Measurements from ENCODE around the gene ATL3.
"Not testable (repeated sequence)": the region's sequence is repeated elsewhere in the genome, so short reads cannot be mapped to it uniquely, and the experiment has no call there.

ATL3 gene

GRCh38 chr11:63616953-63617352, 54.2 kb downstream of the ATL3 start:
- DNase-seq = no peak

DNA sequence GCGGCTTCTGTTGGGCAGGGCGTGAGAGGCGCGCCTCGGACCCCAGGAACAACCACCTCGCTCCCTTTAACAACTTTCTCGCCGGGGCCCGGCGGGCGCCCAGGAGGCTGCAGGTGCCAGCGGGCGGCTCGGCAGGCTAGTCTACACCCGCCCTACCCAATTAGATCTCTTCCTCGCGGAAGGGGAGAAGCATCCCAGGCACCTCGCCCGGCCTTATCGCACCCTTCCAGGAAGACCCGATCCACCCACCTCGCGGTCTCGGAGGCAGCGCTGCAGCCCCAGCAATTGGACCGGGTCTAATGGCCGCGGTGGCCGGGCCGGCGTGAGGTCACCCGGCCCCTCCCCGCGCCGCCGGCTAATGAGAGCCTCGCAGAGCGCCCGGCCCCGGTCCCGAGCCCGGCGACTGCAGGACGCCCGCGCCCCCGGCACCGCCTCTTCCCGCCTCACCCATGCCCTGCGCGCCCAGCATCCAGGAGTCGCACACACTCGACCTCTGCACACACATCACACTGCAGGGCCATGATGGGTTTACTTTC, 57.0 kb downstream of the ATL3 start, which contains the start of gene PLAAT3:
PLAAT3 (minus strand) TSS at position 298 of the 536 bp plus-strand sequence. CDS start 419 bp downstream, outside the sequence.
- DNase-seq = peak; percentile 84

DNA sequence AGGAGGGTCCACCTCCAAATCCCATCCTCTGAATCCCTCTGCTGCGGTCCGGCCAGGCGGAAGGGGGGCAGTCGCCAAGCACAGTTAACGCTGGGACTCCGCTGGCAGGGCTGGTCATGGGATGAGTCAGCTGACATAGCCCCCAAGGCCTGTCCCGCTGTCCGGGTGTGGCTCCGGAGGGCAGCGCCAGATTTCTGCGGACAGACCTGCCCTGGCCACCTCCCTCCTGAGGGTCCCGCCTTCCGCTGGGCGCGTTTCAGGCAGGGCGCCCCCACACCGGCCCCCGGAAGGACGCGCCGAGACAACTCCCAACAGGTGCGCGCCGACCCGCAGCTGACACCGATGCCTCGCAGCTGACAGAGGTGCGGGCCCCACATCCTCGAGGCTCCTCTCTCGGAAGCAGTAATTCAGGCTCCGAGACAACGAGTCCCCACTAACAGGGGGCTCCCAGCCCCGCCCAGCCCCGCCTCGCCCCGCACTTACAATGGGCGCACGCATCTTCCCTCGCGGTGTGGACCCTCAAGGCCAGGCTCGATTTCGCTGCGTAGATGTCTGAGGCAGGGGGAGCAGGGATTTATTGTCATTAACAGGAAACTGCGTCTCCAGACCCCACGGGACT, 57.5 kb downstream of the ATL3 start:
- DNase-seq = no peak

DNA sequence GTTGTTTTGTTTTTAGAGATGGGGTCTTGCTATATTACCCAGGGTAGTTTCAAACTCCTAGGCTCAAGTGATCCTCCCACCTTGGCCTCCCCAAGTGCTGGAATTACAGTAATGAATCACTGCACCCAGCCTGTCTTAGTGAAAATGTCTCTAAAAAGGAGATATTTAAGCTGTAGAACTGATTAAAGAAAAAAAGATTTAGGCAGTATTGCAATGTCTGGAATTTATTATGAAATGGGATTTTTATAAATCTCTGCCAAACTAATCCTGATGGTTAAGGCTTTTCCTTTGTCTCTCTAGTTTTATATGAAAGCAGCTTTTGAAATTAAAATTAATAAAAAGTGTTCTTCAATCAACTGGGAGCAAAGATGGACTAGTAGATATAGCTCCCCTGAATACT, 59.0 kb downstream of the ATL3 start:
- DNase-seq = no peak

DNA sequence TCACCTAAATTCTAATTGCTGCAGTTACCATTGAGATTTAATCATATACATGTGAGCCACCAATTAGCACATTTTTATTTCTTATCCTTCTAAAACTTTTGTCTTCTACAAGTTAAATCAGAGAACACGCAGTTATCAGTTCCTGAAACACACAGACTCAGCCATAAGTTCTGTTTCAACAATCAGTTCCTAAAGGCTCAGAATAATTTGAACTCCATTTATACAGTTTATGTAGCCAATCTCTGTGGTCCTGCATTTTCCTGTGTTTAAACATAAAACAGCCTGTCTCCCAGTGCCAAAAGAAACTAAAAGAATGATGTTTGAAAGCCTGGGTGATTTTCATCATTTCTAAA, 59.8 kb downstream of the ATL3 start:
- DNase-seq = no peak

- no peak for DNase-seq
These were observed 60.4 kb downstream of the ATL3 start for GRCh38 chr11:63610604-63611394.

- DNase-seq = no peak
These were observed 61.1 kb downstream of the ATL3 start for GRCh38 chr11:63609971-63610580.

DNA sequence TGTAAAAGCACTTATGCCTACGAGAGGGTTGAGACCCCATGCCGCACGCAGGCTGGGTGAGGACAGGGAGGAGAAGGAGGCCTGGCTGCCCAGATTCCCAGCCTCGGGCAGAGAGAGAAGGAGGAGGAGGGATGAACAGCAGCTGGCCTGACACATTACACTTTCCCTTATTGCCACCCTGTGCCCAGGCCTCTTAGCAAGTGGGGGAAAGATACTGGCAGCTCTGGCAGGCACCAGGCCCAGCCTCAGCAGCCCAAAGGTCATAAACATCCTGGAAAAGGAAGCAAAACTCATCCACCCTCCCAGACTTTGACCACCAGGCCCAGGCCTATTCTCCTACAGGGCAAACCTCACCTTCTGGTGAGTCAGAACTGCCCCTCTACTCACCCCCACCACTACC, 61.6 kb downstream of the ATL3 start:
- no peak for DNase-seq

DNA sequence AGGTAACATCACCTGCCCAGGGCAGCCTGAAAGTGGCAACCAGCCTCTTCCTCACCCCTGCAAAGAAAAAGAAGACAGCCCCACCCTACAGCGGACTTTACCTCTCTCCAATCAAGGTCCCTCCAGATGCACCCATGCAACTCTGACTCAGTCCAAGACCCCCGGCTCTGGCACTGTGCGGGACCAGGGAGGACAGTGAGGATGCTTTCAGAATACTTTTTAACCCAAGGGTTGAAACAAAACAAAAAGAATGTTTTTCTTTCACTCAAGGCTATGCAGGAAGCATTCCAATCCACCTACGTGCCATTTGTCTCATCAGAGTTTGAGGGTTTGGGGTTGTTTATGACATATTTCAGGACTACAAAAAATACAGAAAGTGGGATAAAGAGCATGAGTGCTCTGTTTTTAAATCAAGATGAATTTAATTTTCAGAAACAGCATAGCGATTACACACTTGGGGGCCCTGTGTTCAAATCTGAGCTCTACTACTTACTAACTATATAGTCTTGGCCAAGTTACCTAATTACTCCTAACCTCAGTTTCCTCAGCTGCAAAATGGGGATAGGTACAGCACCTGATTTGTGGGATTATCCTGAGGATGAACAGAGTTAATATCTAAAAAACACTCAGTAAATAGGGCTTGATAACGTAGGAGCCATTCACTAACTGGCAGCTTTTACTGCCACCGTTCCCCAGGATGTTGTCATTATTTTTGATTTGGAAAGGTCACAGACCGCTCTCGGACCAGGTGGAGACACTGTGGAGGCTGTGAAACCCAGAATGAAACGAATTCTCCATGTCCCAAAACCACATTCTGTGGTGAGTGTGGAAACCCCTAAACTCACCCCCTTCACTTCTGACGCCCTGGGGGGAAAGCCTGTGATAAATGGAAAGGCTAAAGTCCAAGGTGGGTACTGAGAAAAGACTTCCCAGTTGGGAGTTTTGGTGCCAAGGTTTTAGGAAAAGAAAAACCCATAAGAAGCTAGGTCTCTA, 62.5 kb downstream of the ATL3 start:
- DNase-seq = no peak

- no peak for DNase-seq
These were observed 68.0 kb downstream of the ATL3 start for GRCh38 chr11:63603180-63603518.

DNA sequence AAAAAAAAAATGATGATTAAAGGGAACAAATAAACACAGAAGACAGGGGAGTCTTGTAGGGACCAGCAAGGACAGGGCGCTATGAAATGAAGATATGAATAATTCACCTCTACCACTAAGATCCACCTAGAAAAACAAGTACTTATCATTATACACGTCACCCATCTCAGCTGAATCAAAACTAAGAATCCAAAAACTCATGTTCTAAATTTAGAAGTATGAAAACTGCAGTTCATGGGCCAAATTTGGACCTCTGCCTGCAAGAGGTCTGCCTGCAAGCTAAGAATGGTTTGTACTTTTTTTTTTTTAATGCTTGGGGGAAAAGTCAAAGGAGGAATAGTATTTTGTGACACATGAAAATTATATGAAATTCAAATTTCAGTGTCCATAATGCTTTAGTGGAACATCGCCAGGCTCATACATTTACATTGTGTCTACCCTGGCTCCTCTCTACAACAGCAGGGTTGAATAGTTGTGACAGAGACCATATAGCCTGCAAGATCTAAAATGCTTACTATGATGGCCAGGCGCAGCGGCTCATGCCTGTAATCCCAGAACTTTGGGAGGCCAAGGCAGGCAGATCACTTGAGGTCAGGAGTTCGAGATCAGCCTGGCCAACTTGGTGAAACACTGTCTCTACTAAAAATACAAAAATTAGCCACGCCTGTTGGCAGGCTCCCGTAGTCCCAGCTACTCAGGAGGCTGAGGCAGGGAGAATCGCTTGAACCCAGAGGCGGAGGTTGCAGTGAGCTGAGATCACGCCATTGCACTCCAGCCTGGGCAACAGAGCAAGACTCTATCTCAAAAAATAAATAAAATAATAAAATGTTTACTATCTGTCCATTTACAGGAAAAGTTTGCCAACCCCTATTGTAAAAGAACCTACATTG, 68.6 kb downstream of the ATL3 start:
- not testable (repeated sequence) for DNase-seq

GRCh38 chr11:63599211-63600122, 71.7 kb downstream of the ATL3 start:
- DNase-seq = no peak

DNA sequence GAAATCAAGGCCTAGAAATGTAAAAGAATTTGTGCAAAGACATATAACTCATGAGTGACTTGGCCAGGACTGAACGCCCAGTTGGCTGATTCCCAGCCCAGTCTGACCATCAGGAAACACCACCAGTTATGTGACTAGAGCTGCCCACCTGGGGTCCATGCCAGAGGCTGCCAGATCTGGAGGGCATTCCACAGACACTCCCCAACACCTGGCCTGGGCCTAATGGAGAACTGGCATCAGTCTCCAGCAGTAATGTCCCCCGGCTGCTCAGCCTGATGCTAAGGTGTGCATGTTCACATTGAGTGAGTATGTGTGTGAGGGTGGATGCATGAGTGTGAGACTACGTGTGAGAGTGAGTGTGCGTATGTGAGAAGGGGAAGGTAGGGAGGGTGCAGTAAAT, 72.6 kb downstream of the ATL3 start:
- no peak for DNase-seq

- no peak for DNase-seq
These were observed 75.9 kb downstream of the ATL3 start for GRCh38 chr11:63595296-63595695.

DNA sequence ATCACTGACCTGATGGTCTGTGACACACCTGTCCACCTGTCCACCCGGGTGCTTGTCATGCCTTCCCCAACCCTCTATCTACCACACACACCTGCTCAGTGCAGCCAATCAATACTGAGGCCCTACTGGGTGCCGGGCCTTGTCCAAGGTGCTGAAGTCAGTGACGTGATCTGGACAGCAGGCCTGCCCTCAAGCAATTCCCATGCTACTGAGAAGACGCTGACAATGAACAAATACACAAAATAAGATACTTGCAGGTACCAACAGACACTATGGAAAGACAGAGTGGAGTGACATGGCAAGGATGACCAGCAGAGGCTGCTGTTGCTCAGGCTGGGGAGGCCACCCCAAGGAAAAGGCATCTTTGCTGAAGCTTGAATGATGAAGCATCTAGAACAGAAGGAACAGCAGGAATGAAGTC, 78.2 kb downstream of the ATL3 start:
- peak; percentile 25 for DNase-seq

DNA sequence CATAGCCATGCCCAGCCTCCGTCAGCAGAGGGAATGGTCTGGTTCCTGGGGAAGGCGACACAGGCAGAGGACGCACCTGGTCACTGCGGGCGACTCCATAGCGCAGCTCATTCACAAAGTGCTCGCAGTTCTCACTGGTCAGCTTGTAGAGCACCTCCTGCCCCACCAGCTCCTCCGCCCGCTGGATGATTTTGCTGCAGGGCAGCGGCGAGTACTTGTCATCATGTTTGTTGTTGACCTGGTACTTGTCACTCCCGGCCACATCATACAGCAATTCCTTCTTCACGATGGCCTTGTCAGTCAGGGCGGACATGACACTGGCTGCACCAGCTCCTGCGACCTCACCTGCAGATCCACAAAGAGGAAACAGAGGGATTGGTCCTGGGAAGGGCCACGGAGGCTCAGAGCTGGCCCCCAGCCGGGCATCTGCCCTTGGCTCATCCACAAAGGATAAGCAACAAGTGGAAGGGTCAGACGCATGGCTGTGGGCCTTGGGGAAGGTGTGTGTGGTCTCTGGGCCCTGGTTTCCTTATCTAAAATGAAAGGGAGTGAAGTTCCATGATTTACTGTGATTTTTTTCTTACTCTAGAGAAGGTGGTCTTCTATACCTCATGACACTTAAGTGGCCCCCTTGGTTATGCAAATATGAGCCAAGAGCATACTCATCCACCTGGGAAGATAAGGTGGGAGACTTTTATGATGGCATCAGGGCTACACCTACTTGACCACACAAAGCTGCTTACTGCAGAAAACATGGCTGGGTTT, 81.0 kb downstream of the ATL3 start:
- no peak for DNase-seq

GRCh38 chr11:63589000-63589399, 82.2 kb downstream of the ATL3 start:
- DNase-seq = no peak

DNA sequence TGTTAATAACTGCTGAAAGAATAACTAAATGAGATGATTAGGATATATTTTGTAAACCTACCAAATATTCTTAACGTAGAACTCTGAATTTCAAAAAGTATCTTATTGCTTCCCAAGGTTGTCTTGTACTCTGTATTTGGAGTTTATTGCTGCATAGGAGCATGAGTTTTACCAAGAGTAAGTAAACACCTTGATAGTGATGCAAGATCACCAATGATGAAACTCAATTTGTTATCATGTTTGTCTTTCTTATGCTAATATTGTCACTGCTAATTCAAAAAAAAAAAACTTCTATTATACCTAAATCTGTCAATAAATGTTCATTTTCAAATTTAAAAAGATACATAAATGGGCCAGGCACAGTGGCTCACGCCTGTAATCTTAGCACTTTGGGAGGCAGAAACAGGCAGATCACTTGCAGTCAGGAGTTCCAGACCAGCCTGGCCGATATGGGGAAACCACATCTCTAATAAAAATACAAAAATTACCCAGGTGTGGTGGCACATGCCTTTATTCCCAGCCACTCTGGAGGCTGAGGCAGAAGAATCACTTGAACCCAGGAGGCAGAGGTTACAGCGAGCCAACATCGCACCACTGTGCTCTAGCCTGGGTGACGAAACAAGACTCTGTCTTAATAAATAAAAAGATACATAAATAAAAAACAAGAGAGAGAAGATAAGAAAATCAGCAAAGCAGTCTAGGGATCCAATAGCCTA, 84.6 kb downstream of the ATL3 start:
- DNase-seq = no peak

GRCh38 chr11:63583357-63583677, 87.9 kb downstream of the ATL3 start:
- DNase-seq = no peak

Data from hematopoietic multipotent progenitor cell treated with erythropoietin and hydrocortisone succinate and interleukin-3 and kit ligand, for 8 days (in vitro differentiated cells).